IMR-90 (cell line): ENCODE results near the gene IL36A. TPM values are rescaled to one million over a fixed set of nuclear protein-coding genes. Genes with fewer than 3 reads are reported as not detected.

Experiments
- ATAC-seq: fragments of 200-7000 bp; cut with Tn5 transposase; 2 replicates; pipeline ENCODE4 v1.9.1; 2020; ENCODE audit warnings: low read depth, mild to moderate bottlenecking, moderate library complexity
- BruUV-seq: library from RNA; stranded (reverse); fragments of 400-500 nt; replicated peaks from 2 replicates; lab custom pipeline; 2021; lab: Mats Ljungman, UMichigan
- CTCF ChIA-PET: fragments of 300-600 bp; formaldehyde crosslinking; extraction: SDS; loops from one replicate; lab custom pipeline; 2021; ENCODE audit warnings: antibody characterized with exemption; lab: Yijun Ruan, JAX
- POLR2A ChIA-PET: fragments of 300-600 bp; sonication (Branson Sonifier 250); formaldehyde crosslinking; loops from one replicate; lab custom pipeline; 2022; ENCODE audit warnings: antibody characterized with exemption; ENCODE audit not compliant: unreplicated experiment; lab: Charles Lee
- DNase-seq: peaks from one replicate; pipeline ENCODE4 v3.0.0; 2013
- H2AFZ ChIP-seq: replicated peaks from 2 replicates; pipeline ENCODE3; 2013; ENCODE audit warnings: low read length, mild to moderate bottlenecking; ENCODE audit not compliant: poor library complexity
- H2AK5ac ChIP-seq: 2 replicates; pipeline ENCODE4 v1.6.1; 2013; ENCODE audit warnings: low read depth, low read length, inconsistent platforms
- H2AK9ac ChIP-seq: replicated peaks from 2 replicates; pipeline ENCODE3; 2013; ENCODE audit warnings: mild to moderate bottlenecking, low read depth, low read length, moderate library complexity; ENCODE audit not compliant: poor library complexity
- H2BK120ac ChIP-seq: 2 replicates; pipeline ENCODE4 v1.6.1; 2013; ENCODE audit warnings: low read depth, low read length, inconsistent platforms
- H2BK15ac ChIP-seq: 3 replicates; pipeline ENCODE4 v1.6.1; 2013; ENCODE audit warnings: low read depth, low read length, inconsistent platforms
- H2BK20ac ChIP-seq: 2 replicates; pipeline ENCODE4 v1.6.1; 2013; ENCODE audit warnings: low read depth, mild to moderate bottlenecking, inconsistent platforms, low read length, moderate library complexity
- H2BK5ac ChIP-seq: 2 replicates; pipeline ENCODE4 v1.6.1; 2013; ENCODE audit warnings: mild to moderate bottlenecking, low read depth, low read length, inconsistent platforms; ENCODE audit not compliant: poor library complexity, severe bottlenecking
- H3K14ac ChIP-seq: replicated peaks from 2 replicates; pipeline ENCODE4 v1.6.1; 2013; ENCODE audit warnings: low read depth, low read length, inconsistent platforms
- H3K18ac ChIP-seq: 2 replicates; pipeline ENCODE4 v1.6.1; 2013; ENCODE audit warnings: low read depth, low read length, control low read depth
- H3K23ac ChIP-seq: 2 replicates; pipeline ENCODE4 v1.6.1; 2013; ENCODE audit warnings: low read depth, low read length, inconsistent platforms
- H3K27ac ChIP-seq: 2 replicates; pipeline ENCODE4 v1.5.1; 2013; ENCODE audit warnings: mild to moderate bottlenecking, control low read depth, low read length; ENCODE audit not compliant: insufficient read depth
- H3K27me3 ChIP-seq: 2 replicates; pipeline ENCODE4 v1.6.1; 2013; ENCODE audit warnings: low read length; ENCODE audit not compliant: control insufficient read depth, insufficient read depth
- H3K36me3 ChIP-seq: 2 replicates; pipeline ENCODE4 v1.6.1; 2013; ENCODE audit warnings: low read length, mixed read lengths; ENCODE audit not compliant: control insufficient read depth, insufficient read depth
- H3K4ac ChIP-seq: 2 replicates; pipeline ENCODE4 v1.6.1; 2013; ENCODE audit warnings: low read depth, low read length, inconsistent platforms
- H3K4me1 ChIP-seq: 2 replicates; pipeline ENCODE4 v1.6.1; 2013; ENCODE audit warnings: low read length, mixed read lengths; ENCODE audit not compliant: control insufficient read depth, insufficient read depth
- H3K4me2 ChIP-seq: 2 replicates; pipeline ENCODE4 v1.6.1; 2013; ENCODE audit warnings: low read depth, mild to moderate bottlenecking, control low read depth, low read length, moderate library complexity
- H3K4me3 ChIP-seq: 2 replicates; pipeline ENCODE4 v1.5.1; 2013; ENCODE audit warnings: low read depth, mild to moderate bottlenecking, control low read depth, low read length, moderate library complexity; ENCODE audit not compliant: insufficient read depth
- H3K56ac ChIP-seq: 2 replicates; pipeline ENCODE4 v1.6.1; 2013; ENCODE audit warnings: low read length, inconsistent platforms; ENCODE audit not compliant: insufficient read depth; ENCODE audit errors: extremely low read depth
- H3K79me1 ChIP-seq, 2 experiments: 2 replicates each; pipeline ENCODE4 v1.6.1; 2013; ENCODE audit warnings: low read length in 2 of 2, inconsistent platforms in 1 of 2, low read depth in 1 of 2
- H3K9ac ChIP-seq: 2 replicates; pipeline ENCODE4 v1.6.1; 2013; ENCODE audit warnings: low read depth, low read length, control low read depth
- H3K9me1 ChIP-seq: 2 replicates; pipeline ENCODE4 v1.6.1; 2013; ENCODE audit warnings: low read length, inconsistent platforms; ENCODE audit not compliant: insufficient read depth
- H3K9me3 ChIP-seq: 2 replicates; pipeline ENCODE4 v1.6.1; 2013; ENCODE audit warnings: low read length; ENCODE audit not compliant: control insufficient read depth, insufficient read depth
- H4K20me1 ChIP-seq: 2 replicates; pipeline ENCODE4 v1.6.1; 2013; ENCODE audit warnings: low read length, inconsistent platforms; ENCODE audit not compliant: insufficient read depth
- H4K5ac ChIP-seq: 2 replicates; pipeline ENCODE4 v1.6.1; 2013; ENCODE audit warnings: mild to moderate bottlenecking, low read depth, low read length, control low read depth
- H4K8ac ChIP-seq, 2 experiments: 2 replicates each; pipeline ENCODE4 v1.6.1; 2013; ENCODE audit warnings: low read depth in 2 of 2, low read length in 2 of 2, control low read depth in 1 of 2, inconsistent platforms in 1 of 2
- H4K91ac ChIP-seq: 2 replicates; pipeline ENCODE4 v1.6.1; 2013; ENCODE audit warnings: low read depth, low read length, inconsistent platforms; ENCODE audit not compliant: insufficient read depth
- BHLHE40 ChIP-seq: fragments of 150-350 bp; IDR thresholded peaks from 2 replicates; pipeline ENCODE4 v1.6.1; 2016; ENCODE audit warnings: mild to moderate bottlenecking, low read depth, low read length
- CEBPB ChIP-seq: IDR thresholded peaks from 2 replicates; pipeline ENCODE4 v1.6.1; 2012; ENCODE audit warnings: low read depth, low read length, improper control_type of control experiment
- CHD1 ChIP-seq: IDR thresholded peaks from 2 replicates; pipeline ENCODE4 v1.6.1; 2012; ENCODE audit warnings: low read depth, low read length, improper control_type of control experiment
- ELK1 ChIP-seq: fragments of 150-350 bp; IDR thresholded peaks from 2 replicates; pipeline ENCODE4 v1.6.1; 2016; ENCODE audit warnings: low read depth, mild to moderate bottlenecking, low read length, moderate library complexity, borderline replicate concordance
- MAFK ChIP-seq: IDR thresholded peaks from 2 replicates; pipeline ENCODE4 v1.6.1; 2012; ENCODE audit warnings: low read depth, low read length, improper control_type of control experiment
- MAZ ChIP-seq: IDR thresholded peaks from 2 replicates; pipeline ENCODE4 v1.6.1; 2012; ENCODE audit warnings: low read depth, mild to moderate bottlenecking, low read length, improper control_type of control experiment, moderate library complexity, borderline replicate concordance
- MXI1 ChIP-seq: IDR thresholded peaks from 2 replicates; pipeline ENCODE4 v1.6.1; 2012; ENCODE audit warnings: low read depth, mild to moderate bottlenecking, low read length, moderate library complexity, borderline replicate concordance
- NFE2L2 ChIP-seq: fragments of 150-350 bp; IDR thresholded peaks from 2 replicates; pipeline ENCODE4 v1.6.1; 2016; ENCODE audit warnings: low read depth, mild to moderate bottlenecking, low read length
- POLR2A ChIP-seq: IDR thresholded peaks from 2 replicates; pipeline ENCODE4 v1.6.1; 2012; ENCODE audit warnings: mild to moderate bottlenecking, low read depth, low read length
- RAD21 ChIP-seq: IDR thresholded peaks from 2 replicates; pipeline ENCODE4 v1.6.1; 2012; ENCODE audit warnings: low read length, improper control_type of control experiment
- RCOR1 ChIP-seq: IDR thresholded peaks from 2 replicates; pipeline ENCODE4 v1.6.1; 2012; ENCODE audit warnings: mild to moderate bottlenecking, low read length, improper control_type of control experiment; ENCODE audit not compliant: insufficient replicate concordance
- RFX5 ChIP-seq: IDR thresholded peaks from 2 replicates; pipeline ENCODE4 v1.8.0; 2012; ENCODE audit warnings: low read depth, mild to moderate bottlenecking, low read length, moderate library complexity
- SMC3 ChIP-seq: fragments of 150-350 bp; IDR thresholded peaks from 2 replicates; pipeline ENCODE4 v1.6.1; 2016; ENCODE audit warnings: low read depth, mild to moderate bottlenecking, antibody characterized with exemption, low read length, moderate library complexity
- USF2 ChIP-seq: fragments of 150-350 bp; IDR thresholded peaks from 2 replicates; pipeline ENCODE4 v1.6.1; 2017; ENCODE audit warnings: mild to moderate bottlenecking, antibody characterized with exemption, low read length, low read depth
- WGBS, 2 experiments: methylation state at CpG; one replicate each; pipeline versions ENCODE4 v1.1.5 to v1.1.7; 2013; ENCODE audit warnings: missing lambda C conversion rate in 2 of 2; ENCODE audit not compliant: insufficient read length in 1 of 2; ENCODE audit errors: extremely low coverage in 2 of 2; 5-methylcytosine and 5-hydroxymethylcytosine counted together
- dilution Hi-C: fragments of 300-500 bp; cut with HindIII; formaldehyde crosslinking; loops from one replicate; pipeline ENCODE4 v1.14.3; 2018; ENCODE audit warnings: low sequenced_read_pairs; ENCODE audit not compliant: unreplicated experiment
- in situ Hi-C: fragments of 300-500 bp; cut with MboI; formaldehyde crosslinking; loops from 3 replicates; pipeline ENCODE4 v1.14.3; 2019; ENCODE audit warnings: low sequenced_read_pairs, inconsistent platforms, mixed read lengths
- intact Hi-C: fragments of 100-400 bp; cut with micrococcal nuclease; formaldehyde crosslinking; loops from 2 replicates; pipeline ENCODE4 v1.10.0; 2022
- polyA plus RNA-seq, 3 experiments: library from polyadenylated mRNA; depleted of rRNA; stranded (reverse); fragments of >200 nt; gene quantifications; 2 replicates each; pipeline ENCODE4 v1.2.3, GENCODE V29; 2012; ENCODE audit warnings: low replicate concordance in 1 of 3
- total RNA-seq: library from RNA; depleted of rRNA; stranded (reverse); fragments of >200 nt; gene quantifications from 2 replicates; pipeline ENCODE4 v1.2.3, GENCODE V29; 2012
- TF ChIP-seq, protein P1 (sequence below): conservative IDR thresholded peaks from 2 replicates; pipeline ENCODE4 v1.5.1; 2012; ENCODE audit warnings: mild to moderate bottlenecking, low read depth, low read length, improper control_type of control experiment

Gene IL36A
- total and polyA plus RNA-seq, 2 of the 4 experiments (the other 2 are of a cell fraction): not detected

- H2BK5ac ChIP-seq: no peak overlapping the region
- no peak overlapping the region for H2BK120ac ChIP-seq
- 0 out of 2 replicates have a peak, but pooled peaks cover 1% of the 10 kb centered on the region for H3K27me3 ChIP-seq
- TF ChIP-seq ELK1 (no peak), POLR2A (no peak), CEBPB (no peak), RCOR1 (no peak), RAD21 (no peak), RFX5 (no peak), MAFK (no peak), SMC3 (no peak), MXI1 (no peak), BHLHE40 (no peak), USF2 (no peak), NFE2L2 (no peak), MAZ (no peak), CHD1 (no peak)
- TF ChIP-seq, protein P1, sequence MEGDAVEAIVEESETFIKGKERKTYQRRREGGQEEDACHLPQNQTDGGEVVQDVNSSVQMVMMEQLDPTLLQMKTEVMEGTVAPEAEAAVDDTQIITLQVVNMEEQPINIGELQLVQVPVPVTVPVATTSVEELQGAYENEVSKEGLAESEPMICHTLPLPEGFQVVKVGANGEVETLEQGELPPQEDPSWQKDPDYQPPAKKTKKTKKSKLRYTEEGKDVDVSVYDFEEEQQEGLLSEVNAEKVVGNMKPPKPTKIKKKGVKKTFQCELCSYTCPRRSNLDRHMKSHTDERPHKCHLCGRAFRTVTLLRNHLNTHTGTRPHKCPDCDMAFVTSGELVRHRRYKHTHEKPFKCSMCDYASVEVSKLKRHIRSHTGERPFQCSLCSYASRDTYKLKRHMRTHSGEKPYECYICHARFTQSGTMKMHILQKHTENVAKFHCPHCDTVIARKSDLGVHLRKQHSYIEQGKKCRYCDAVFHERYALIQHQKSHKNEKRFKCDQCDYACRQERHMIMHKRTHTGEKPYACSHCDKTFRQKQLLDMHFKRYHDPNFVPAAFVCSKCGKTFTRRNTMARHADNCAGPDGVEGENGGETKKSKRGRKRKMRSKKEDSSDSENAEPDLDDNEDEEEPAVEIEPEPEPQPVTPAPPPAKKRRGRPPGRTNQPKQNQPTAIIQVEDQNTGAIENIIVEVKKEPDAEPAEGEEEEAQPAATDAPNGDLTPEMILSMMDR: no peak
- ATAC-seq: no peak
- H3K56ac ChIP-seq: no peak overlapping the region
- POLR2A ChIA-PET: no interaction called here
- BruUV-seq: no TSS peak
- no peak overlapping the region for H3K23ac ChIP-seq
- H4K8ac ChIP-seq: no peak overlapping the region
- WGBS, 2 experiments: no CpG with 5 or more reads among the region's 1 CpG
- no peak overlapping the region for H2BK20ac ChIP-seq
- H3K9me3 ChIP-seq: peaks cover 3% of the 10 kb centered on the region; the same call in 1 of the 2 replicates
- no peak overlapping the region for H4K91ac ChIP-seq
- no peak overlapping the region for H2AK9ac ChIP-seq
- DNase-seq: no peak
- no peaks in the 10 kb centered on the region for H3K9me1 ChIP-seq
- H3K4me3 ChIP-seq: no peak overlapping the region
- H3K14ac ChIP-seq: no peak overlapping the region
- no peaks in the 10 kb centered on the region for H4K20me1 ChIP-seq
- H3K36me3 ChIP-seq: no peaks in the 10 kb centered on the region
- no peak overlapping the region for H2AFZ ChIP-seq
- H4K5ac ChIP-seq: no peak overlapping the region
- no peak overlapping the region for H3K9ac ChIP-seq
- no peak overlapping the region for H3K4ac ChIP-seq
- H3K27ac ChIP-seq: no peak overlapping the region
- no peaks in the 10 kb centered on the region for H3K4me1 ChIP-seq
- CTCF ChIA-PET: no interaction called here
- in situ Hi-C loops (no loop called here), intact Hi-C loops (no loop called here), dilution Hi-C loops (no loop called here)
- no peak overlapping the region for H2AK5ac ChIP-seq
- no peak overlapping the region for H3K4me2 ChIP-seq
- H3K18ac ChIP-seq: no peak overlapping the region
- no peak overlapping the region for H2BK15ac ChIP-seq
- no peaks in the 10 kb centered on the region for H3K79me1 ChIP-seq
Observed at GRCh38 chr2:112997151-112997550, 8.1 kb upstream of the IL36A start.
